Type B pancreatic cell (in vitro differentiated cells): ENCODE measurements around the gene FOXD1. TPM values are rescaled to one million over a fixed set of nuclear protein-coding genes. Genes with fewer than 3 reads are reported as not detected.

Experiments
- DNase-seq: peaks from one replicate; pipeline ENCODE4 v3.0.0; 2021; ENCODE audit warnings: mixed read lengths; ENCODE audit not compliant: unreplicated experiment; ENCODE audit errors: extremely low spot score
- H3K27ac Mint-ChIP-seq: 2 replicates; pipeline ENCODE4 v1.8.0; 2021; ENCODE audit warnings: mild to moderate bottlenecking, mixed read lengths
- H3K27me3 Mint-ChIP-seq: 2 replicates; pipeline ENCODE4 v1.8.0; 2021; ENCODE audit warnings: mixed read lengths
- H3K36me3 Mint-ChIP-seq: 2 replicates; pipeline ENCODE4 v1.8.0; 2021; ENCODE audit warnings: mixed read lengths
- H3K4me1 Mint-ChIP-seq: one replicate; pipeline ENCODE4 v1.8.0; 2021; ENCODE audit warnings: mixed read lengths; ENCODE audit not compliant: unreplicated experiment
- H3K4me3 Mint-ChIP-seq: 2 replicates; pipeline ENCODE4 v1.8.0; 2021; ENCODE audit warnings: mild to moderate bottlenecking, mixed read lengths
- H3K9me3 Mint-ChIP-seq: 2 replicates; pipeline ENCODE4 v1.8.0; 2021; ENCODE audit warnings: mixed read lengths
- total RNA-seq: library from RNA; stranded (reverse); gene quantifications from 2 replicates; pipeline ENCODE4 v1.2.1, GENCODE V29; 2021; ENCODE audit warnings: low replicate concordance
- TF ChIP-seq, protein P1 (sequence below): fragments of 200-600 bp; sonication (generic); conservative IDR thresholded peaks from 2 replicates; pipeline ENCODE4 v1.5.0; 2021; ENCODE audit warnings: antibody characterized with exemption, mild to moderate bottlenecking

FOXD1 gene
- total RNA-seq, 1 donor from 2014 or later = 15.9 TPM

DNA sequence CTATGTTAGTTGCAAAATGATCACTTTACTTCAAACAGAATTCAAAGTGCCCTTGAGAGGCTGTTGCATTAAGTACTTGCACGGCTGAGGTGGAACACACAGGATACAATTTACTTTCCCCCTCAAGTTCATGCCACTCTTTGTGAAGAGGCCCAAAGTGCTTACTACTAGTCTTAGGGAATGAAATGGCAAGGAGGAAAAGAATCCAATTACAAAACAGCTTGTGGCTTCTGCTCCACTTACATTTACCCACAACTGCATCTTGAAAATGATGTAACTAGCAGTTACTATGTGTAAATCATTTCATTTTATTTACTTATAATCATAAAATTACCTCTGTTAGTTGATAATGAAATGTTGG, 14.6 kb downstream of the FOXD1 start:
- Mint-ChIP-seq H3K4me1 (peaks cover 5% of the 10 kb centered on the region), H3K9me3 (no peaks in the 10 kb centered on the region), H3K27ac (no peak overlapping the region), H3K27me3 (peaks cover 86% of the 10 kb centered on the region), H3K4me3 (no peak overlapping the region), H3K36me3 (no peaks in the 10 kb centered on the region)
- TF ChIP-seq, protein P1, sequence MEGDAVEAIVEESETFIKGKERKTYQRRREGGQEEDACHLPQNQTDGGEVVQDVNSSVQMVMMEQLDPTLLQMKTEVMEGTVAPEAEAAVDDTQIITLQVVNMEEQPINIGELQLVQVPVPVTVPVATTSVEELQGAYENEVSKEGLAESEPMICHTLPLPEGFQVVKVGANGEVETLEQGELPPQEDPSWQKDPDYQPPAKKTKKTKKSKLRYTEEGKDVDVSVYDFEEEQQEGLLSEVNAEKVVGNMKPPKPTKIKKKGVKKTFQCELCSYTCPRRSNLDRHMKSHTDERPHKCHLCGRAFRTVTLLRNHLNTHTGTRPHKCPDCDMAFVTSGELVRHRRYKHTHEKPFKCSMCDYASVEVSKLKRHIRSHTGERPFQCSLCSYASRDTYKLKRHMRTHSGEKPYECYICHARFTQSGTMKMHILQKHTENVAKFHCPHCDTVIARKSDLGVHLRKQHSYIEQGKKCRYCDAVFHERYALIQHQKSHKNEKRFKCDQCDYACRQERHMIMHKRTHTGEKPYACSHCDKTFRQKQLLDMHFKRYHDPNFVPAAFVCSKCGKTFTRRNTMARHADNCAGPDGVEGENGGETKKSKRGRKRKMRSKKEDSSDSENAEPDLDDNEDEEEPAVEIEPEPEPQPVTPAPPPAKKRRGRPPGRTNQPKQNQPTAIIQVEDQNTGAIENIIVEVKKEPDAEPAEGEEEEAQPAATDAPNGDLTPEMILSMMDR = no peak
- DNase-seq = no peak

DNA sequence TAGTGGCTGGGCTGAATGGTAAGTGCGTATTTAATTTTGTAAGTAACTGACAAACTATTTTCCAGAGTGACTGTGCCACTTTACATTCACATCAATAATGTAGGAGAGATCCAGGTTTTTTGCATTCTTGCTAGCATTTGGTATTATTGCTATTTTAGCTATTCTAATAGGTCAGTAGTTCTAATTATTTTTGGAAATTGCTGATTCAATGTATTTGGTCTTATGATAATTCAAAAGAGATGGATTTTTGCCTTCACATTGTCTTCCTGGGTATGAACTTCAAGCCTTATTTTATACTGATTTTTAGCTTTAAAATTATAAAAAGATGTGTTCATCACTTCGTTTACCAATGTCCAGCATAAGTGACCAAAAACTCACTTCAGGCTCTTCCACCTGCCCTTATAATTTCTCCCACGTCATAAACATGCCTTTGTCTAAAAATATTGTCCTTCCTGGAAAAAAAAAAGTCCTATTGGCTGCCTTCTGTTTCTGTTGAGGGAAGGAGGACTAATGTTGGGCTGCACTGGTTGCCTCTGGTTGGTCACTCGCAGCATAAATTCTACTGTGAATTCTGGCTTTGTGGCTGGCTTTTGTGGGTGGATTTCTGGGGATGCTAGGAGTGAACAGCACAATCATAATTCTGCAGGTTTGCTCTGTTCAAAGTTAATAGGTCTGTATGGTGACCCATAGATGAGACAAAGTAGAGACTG, 15.2 kb downstream of the FOXD1 start:
- H3K36me3 Mint-ChIP-seq = no peaks in the 10 kb centered on the region
- no peak overlapping the region for H3K4me3 Mint-ChIP-seq
- peaks cover 5% of the 10 kb centered on the region for H3K4me1 Mint-ChIP-seq
- DNase-seq = no peak
- H3K27me3 Mint-ChIP-seq = peaks cover 86% of the 10 kb centered on the region
- no peaks in the 10 kb centered on the region for H3K9me3 Mint-ChIP-seq
- TF ChIP-seq, protein P1 = no peak
- no peak overlapping the region for H3K27ac Mint-ChIP-seq

DNA sequence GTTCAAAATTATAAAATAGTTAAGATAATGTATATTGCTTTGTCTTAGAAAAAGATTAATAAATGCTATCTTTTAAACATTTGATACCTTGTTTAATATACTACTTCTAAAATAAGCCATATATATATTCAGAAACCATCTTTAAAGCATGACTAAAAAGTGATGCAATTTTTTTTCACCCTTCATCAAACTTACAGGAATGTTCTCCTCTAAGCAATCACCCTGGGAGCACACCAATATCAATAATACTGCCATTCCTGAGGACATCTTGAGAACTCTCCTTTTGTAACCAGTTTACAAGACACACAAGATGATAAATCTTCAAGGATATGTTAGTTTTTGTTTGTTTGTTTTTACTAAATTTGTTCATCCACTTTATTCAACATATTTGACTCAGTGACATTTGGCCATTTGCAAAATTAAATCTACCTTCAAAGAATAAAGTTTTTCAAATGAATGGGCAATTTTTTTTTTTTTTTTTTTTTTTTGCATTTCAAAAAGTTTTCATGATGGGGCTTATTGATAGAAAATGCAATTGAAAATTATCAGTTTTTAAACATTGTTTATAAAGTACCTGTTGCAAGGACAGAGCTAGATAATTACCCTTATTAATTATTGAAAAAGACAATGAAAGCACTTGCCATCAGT, 17.2 kb downstream of the FOXD1 start:
- Mint-ChIP-seq H3K9me3 (no peaks in the 10 kb centered on the region), H3K4me3 (no peak overlapping the region), H3K27me3 (peaks cover 91% of the 10 kb centered on the region), H3K36me3 (peaks cover 4% of the 10 kb centered on the region), H3K27ac (no peak overlapping the region), H3K4me1 (no peaks in the 10 kb centered on the region)
- DNase-seq = no peak
- TF ChIP-seq, protein P1 = no peak

DNA sequence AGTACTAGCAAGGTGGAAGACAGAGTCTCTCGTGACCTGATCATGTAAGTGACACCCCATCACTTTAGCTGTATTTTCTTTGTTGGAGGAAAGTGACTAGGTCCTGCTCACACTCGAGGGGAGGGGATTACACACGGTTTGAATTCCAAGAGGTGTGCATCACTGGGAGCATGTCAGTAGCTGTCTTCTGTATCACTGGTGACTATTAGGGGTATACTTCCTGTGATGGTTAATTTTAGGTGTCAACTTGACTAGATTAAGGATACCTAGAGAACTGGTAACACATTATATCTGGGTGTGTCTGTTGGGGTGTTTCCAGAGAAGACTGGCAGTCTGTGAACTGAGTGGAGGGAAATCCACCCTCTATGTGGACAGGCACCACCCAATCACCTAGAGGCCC, 22.5 kb downstream of the FOXD1 start:
- Mint-ChIP-seq H3K9me3 (no peaks in the 10 kb centered on the region), H3K4me3 (no peak overlapping the region), H3K36me3 (peaks cover 4% of the 10 kb centered on the region), H3K27me3 (peaks cover 91% of the 10 kb centered on the region), H3K4me1 (peaks cover 4% of the 10 kb centered on the region), H3K27ac (no peak overlapping the region)
- no peak for DNase-seq
- TF ChIP-seq, protein P1 = no peak

DNA sequence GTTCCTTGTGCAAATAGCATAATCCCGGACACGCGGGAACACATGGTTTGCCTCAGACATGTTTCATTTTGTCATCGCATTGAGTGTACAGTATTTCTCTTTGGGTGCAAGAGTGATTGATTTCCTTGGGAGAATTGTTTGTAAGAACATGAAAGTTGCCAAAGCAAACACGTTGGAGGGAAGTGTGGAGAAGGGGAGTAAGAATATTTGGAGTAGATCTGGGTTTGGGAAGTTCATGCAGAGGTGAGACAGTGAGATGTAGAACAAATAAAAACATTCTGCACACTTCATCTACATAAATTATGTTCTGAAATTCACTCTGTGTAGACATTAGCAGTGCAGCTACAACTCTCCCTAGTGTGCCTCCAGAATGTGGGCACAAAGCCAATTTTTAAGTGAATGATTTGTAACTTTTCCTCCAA, 24.0 kb downstream of the FOXD1 start:
- H3K4me1 Mint-ChIP-seq = peaks cover 13% of the 10 kb centered on the region
- TF ChIP-seq, protein P1 = no peak
- H3K4me3 Mint-ChIP-seq = no peak overlapping the region
- no peak for DNase-seq
- H3K9me3 Mint-ChIP-seq = no peaks in the 10 kb centered on the region
- peaks cover 93% of the 10 kb centered on the region for H3K27me3 Mint-ChIP-seq
- peaks cover 4% of the 10 kb centered on the region for H3K36me3 Mint-ChIP-seq
- H3K27ac Mint-ChIP-seq = no peak overlapping the region
